ENCODE results near the gene TCF7L1.

DNA sequence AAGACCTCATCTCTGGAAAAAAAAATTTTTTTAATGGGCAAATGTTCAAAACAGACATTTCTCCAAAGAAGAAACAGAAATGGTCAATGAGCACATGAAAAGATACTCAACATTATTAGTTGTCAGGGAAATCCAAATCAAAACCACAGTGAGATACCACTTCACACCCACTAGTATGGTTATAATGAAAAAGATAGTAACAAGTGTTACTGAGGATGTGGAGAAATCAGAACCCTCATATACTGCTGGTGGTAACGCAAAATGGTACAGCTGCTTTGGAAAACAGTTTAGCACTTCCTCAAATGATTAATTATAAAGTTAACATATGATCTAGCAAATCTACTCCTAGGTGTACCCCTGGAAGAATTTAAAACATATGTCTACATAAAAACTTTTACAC lies 29.0 kb upstream of the TCF7L1 start:
- TF ChIP-seq CTCF (conservative IDR thresholded peaks at IDR 0.05; ENCODE audit: low read length): no peak
- TF ChIP-seq EZH2phosphoT487 (IDR thresholded peaks at IDR 0.05; ENCODE audit: borderline replicate concordance): no peak
